HL-60/S4 (cell line): ENCODE data around the gene ASTN1.

Experiments used
- in situ Hi-C: fragments of 300-500 bp; cut with MboI; formaldehyde crosslinking; loops from 2 replicates; pipeline ENCODE4 v1.14.3; 2022; ENCODE audit warnings: low sequenced_read_pairs

The ASTN1 gene

DNA sequence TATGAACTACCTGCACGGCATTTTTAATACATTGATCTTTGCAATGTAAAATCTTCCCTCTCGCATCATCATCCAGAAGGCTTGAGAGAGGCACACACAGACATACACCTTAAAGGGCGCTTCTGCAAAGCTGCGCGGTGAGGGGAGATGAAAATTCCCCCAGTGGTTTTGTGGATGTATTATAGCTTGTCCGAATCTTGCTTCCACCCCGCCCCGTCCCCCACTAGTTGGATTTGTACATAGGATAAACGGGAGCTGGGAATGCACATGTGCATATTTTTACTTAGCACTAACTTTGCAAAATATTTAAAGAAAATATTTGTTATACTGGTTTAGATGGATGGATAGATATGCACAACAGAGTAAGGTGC is 542 bp upstream of the ASTN1 start:
- in situ Hi-C loops, result no loop called here

DNA sequence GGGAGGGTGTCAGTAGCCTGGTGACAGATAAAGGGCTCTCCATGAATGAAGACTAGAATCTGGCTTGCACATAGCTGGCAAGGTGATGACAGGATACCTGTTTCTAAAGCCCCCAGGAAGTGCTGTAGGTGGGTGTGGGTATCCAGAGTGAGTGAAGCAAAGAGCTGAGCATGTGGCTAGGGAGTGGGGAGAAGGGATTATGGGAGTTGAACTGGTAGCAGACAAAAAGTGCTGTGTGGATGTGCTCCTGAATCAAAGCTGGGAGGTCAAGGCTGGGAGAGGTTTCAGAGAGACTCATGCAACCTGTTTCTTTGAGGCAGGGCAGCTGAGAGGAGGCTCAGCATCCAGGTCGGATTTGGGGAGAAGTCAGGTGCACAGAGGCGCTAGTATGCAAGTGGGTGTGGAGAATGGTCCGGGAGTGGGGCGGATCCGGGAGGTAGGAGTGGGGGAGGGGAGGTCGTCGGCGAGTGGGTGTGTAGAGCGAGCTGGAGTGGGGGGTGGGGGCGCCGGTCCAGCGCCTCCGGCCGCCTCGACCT is 600 bp downstream of the ASTN1 start:
- in situ Hi-C loops, result no loop called here

DNA sequence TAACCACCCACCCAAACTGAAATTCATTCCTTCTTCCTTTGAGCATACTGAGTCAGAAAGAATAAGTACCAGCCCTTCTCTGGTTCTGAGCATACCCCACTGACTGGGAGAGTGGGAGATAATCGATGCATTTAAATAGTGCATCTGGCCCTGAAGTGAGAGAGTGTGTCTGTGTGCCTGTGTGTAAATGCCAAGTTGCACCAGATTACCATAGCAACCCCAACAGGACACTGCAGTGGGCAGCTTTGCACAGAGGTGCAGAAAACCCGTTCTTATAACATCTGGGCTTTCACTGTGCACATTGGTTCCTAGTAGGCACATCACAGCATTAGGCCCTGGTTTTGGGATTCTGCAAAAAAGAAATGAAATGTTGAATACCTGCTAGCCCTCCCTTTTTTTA is 2.3 kb downstream of the ASTN1 start:
- in situ Hi-C loops, result no loop called here

DNA sequence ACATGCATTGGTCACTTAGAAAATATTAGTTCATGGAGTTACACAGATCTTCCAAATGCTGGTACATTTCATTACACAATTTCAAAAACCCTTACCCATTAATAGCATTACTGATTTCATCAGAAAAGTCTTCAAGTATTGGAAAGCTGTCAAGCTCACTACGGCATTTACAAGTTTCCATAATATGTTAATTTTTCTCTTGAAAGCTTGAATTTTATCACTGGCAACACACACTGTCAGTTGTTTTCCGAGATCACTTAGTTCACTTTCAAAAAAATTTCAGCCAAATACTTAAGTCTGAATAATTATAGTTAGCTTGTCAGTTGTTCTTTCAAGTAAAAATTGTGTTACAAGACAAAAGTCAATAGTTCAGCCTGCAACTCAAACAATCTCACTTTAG is 18.0 kb downstream of the ASTN1 start:
- in situ Hi-C loops, result no loop called here

DNA sequence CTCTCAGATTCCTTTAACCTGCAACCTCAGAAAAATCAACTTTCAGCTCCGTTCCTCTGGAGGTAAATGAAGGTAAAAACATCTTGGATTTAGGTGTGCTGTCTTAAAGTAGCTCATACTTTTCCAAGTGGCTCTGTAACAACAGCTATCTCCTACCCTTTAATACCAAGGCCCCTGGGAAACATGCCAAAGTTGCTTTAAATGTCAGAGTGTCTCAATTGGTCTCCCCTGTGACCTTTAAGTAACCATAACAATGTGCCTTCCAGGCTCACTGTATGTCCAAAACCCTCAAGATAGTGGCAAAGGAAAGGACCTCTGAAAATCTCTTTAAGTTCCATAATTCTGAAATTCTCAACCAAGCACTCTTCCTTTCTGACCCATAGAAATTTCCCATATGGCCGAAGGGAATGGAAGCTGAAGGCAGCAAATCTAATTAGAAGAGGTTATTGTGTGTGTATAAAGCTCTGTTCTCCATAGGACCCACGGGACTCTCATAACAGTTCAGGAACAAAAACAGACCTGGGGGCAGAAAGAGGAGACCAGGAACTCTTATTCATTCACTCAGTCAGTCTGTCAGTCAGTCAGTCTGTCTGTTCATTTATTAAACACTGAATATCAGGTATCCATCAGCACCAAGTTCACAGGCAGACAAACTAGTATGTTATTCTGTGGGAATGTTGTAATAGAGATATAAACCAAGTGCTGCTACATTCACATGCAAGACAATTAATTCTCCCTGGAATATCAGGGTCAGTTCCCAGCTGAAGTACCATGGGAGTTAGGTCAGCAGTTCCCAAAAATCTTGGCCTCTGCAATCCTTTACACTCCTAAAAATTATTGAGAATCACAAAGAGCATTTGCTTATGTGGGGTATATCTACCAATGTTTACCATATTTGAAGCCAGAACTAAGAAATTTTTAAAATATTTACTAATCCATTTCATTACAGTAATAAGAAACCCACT is 19.1 kb downstream of the ASTN1 start:
- in situ Hi-C loops, result no loop called here

DNA sequence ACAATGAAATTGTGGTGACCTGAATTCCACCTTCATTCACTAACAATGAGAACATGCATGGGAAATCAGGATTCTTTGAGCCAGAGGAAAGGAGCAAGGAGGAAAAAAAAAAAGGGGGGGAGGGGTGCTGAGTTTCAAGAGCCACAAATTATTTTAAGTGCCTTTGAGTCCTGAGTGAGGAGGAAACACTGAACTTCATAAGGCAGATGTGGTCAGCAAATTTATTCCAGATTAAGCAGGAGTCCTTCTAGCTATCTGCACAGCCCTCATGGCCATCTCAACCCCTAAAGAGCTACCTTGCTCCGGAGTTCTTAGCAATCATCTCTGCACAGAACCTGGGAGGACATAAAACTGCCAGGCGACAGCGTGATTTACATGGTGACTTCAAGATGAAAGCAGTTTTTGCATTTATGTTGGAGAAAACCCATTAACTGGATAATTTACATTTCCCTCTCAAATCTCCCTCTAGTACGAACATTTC is 21.7 kb downstream of the ASTN1 start:
- in situ Hi-C loops, result no loop called here

DNA sequence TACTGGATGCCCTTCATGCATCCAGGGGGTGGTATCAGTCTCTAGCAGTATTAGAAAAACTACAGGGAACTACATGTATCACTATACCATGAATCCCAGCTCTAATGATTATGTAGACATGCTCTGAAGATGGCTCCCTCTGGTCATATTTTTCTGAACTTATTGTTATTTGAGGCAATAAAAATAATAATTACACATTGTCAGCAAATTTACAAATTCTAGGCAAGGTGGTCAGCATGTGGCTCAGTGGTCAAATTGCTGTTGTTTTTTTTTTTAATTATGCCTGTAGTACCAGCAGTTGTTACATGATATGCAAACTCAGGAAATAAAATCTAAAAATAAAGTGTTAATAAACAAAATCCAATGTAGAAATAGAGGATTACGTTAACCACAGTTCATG is 22.5 kb downstream of the ASTN1 start:
- in situ Hi-C loops, result no loop called here

DNA sequence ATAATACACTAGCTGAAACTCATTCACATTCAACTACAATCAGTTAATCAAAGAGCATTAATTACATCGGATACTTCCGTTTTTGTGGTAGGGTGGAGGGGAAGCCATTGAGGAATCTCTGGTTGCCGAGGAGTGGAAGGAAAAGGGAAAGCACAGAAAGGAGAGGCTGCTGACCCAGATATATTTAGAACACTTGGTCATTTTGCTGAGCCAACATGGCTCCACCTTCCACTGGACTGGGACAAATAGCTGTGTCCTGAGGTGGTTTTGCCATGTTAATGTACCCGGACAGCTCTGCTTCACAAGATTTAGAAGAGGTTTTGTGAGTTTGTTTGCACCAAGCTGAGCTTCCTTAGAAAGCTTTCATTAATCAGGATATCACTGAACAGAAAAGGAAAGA is 26.2 kb downstream of the ASTN1 start:
- in situ Hi-C loops, result no loop called here

DNA sequence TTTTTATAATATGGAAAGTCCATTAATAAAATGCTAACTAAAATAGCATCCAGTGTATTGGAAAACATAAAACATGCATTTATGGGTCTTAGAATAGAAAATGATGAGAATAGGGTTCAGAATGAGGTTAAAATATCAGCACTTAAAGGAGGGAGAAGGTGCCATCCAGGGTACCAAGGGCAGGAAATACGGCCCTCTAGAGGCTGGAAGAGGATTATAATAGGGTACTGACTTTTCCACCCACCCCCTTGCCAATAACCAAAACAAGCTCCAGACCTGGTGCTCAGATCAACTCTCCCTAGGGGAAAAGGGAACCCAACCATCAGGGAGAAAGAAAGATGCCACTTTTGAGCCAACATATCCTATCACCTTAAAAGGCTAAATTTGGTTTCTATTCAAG is 26.7 kb downstream of the ASTN1 start:
- in situ Hi-C loops, result no loop called here

DNA sequence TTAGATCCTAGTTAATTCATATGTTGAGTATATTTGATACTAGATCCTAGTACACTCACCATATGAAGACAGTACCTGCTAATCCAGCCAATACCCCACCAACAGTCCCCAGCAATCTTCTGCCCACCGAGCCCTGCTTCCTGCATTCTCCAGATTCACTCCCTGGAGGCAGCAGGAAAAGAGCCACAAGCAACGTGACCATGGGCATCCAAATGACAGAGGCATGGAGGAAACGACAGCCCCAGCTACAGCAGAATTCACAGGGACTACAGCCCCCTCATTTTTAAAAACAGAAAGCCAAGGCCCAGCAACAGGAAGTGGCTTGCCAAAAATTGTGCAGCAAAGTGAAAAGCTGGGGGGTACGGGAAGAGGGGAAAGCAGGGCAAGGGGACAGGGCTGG is 29.3 kb downstream of the ASTN1 start:
- in situ Hi-C loops, result no loop called here

DNA sequence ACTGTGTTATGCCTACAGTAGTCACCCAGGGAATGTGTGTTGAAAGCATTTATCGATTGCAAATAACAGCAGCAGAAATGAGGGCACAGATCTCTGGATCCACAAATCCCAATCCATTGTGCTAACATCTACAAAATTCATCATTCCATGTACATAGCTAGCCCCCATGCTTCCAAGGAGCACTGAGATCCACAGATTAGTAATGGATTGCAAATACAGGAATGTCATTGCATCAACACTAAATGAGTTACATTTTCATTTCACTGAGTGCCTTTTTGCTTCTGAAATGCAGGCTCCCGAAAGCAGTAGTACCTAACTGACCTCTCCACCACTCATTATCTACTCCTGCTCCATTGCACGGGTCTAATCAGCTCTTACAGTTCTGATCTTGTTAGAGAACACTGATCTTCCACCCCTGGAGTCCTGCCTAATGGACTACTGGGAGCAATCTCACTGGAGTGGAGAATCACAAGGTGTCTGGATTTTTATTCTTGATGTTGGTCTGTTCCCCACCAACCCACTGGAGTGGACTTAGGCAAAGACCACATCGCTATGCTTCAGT is 30.5 kb downstream of the ASTN1 start:
- in situ Hi-C loops, result no loop called here

DNA sequence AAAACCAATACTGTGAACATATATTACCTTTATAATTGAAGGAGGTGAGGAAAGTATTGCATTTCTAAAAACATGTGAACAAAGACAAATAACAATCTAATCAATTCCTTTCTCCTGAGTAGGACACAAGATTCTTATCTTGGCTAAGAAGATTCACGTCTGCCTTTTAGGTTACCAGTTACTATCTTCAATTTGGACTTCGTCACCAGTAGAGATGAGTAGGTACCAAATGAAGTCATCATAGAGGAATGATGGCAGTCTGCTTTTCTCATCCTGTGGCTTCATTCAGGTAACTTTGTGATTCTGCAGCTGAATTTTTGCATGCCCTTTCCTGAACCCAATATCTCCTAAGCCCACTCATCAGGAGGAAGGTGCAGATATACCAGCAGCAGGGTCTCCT is 32.4 kb downstream of the ASTN1 start:
- in situ Hi-C loops, result no loop called here

DNA sequence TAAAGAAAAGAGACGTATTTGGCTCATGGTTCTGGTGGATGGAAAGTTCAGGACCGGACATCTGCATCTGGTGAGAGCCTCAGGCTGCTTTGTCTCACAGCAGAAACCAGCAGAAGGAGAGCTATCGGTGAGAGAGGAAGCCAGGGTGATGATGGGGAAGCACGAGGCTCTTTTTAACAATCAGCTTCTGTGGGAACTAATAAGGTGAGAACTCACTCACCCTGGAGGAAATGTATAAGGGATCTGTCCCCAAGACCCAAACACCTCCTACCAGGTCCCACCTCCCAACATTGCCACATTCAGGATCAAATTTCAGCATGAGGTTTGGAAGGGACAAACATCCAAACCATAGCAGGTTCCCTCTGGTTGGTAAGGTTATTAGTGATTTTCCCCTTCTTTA is 32.8 kb downstream of the ASTN1 start:
- in situ Hi-C loops, result no loop called here

DNA sequence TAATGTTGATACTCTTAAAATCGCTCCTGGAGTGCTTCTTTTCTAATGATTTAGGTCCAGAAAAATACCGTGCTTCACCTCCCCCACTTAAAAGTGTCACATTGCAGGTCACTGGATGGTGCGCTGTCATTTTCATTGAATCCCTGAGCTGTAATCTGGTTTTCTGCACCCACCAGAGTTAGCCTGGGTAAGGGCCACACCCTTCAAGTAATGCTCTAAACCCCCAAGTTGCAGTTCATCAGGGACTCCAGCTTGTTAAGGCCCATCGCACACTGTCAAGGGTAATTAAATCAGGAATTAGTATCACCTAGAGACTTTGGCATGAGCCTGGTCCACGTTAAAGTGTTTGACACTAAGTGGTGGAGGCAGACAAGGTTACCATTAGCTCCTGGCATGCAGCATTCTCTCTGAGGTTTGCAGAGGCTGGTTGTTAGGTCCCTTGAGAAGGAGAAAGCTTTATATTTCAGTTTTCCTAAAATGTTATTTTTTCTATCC is 34.0 kb downstream of the ASTN1 start:
- in situ Hi-C loops, result no loop called here

DNA sequence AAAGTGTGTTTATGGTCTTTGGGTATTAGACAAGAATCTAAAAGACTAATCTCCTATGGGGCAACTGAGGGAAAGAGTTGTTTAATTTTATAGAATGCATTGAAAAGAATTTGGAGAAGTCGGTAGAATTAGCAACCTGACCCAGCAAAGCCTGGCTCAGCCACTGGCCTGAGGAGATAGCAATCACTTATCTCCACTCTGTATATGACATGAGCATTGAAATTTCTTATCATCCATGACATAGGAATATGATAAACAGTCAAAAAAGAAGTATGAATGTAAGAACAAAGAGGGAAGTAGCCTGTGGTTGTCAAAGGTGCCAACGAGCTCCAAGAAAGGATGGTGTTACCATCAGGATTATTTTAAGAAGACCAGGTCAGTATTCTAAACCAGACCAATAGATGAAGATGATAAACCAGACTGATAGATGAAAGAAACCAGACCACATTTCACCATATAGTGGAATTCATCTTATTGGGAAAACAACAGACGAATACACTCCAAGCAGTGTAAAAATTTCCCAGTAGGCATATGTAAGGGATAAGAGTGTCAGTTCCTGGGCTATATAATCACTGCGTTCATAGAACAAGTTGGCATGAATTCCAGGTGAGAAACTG is 35.7 kb downstream of the ASTN1 start:
- in situ Hi-C loops, result no loop called here

DNA sequence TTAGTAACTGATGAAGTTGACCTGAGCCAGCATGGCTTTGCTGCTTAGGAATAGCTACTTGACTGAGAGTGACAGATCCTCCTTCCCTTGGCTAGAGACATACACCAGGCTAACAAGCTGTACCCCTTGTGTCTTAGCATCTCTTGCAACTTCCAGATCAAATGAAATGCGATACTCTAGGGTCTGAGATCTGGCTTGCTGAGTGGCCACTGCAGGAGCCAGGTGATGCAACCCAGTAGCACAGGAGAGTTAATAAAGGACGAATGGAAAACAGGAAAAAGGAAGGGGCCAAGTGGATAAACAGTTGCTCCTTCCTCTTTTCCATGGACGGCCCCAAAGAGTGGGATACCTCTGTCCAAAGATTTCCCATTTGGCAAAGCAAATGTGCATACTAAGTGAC is 38.2 kb downstream of the ASTN1 start:
- in situ Hi-C loops, result no loop called here

DNA sequence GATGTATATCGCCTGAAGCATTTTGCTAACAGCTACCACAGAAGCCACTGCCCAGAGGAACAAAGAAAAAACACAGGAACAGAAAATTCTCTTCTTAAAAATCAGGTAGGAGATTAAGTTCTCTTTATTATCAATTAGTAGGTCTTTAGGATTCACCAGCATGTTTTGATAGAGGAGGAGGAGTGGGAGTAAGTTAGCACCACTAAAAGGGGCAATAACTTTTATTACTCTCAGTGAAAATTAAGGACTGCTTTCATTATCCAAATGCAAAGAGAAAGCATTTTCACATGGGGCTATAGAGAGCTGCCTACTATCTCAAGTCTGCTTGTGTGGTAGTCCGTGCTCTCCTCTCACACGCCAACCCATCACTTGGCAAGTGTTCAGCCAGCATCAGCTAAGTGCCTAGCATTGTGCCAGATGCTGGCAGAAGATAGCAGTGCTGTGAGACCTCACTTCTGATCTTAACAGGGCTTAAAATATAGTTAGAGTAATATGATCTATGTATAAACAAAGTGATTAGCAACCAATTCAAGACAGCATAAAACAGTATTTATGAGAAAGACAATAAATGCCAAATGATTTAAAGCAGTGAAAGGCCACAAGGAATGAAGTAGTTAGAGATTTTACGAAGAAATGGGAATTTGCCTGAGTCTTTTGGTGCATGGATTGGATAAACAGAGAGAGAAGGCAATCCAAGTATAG is 39.8 kb downstream of the ASTN1 start:
- in situ Hi-C loops, result no loop called here

DNA sequence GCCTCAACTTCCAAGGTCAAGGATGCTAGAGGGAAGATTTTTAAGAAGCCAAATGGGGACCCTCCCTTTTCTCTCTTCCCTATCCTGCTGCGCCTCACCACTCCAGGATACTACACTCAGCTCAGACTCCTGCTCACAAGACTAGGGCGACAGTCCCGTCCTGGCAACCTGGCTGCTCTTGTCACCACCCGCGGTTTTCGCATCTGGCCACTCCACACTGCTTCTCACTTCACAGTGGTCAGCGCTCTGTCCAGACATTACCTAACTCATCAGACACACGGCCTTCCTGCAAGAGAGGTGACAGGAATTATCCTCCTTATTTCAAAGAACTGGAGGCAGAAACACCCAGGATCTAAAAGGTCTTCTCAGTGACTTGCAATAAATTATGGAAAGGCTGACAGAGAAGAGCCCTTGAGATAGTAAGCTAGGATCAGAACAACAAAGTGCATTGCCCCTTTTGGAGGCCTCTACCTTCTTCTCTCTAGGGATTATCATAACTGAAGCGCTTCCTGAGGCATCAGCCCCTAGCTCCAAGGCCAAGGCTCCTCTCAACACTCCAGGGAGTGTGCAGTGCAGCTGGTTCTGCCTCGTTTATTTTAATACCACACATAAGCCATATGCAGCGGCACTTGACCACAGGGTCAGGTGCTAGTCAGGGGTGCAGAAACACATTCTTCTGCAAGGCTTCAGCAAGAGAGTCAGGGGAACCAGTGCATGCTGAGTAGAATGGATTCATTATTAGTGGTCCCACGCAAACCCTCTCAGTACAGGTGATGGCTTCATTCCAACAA is 41.9 kb downstream of the ASTN1 start:
- in situ Hi-C loops, result no loop called here

DNA sequence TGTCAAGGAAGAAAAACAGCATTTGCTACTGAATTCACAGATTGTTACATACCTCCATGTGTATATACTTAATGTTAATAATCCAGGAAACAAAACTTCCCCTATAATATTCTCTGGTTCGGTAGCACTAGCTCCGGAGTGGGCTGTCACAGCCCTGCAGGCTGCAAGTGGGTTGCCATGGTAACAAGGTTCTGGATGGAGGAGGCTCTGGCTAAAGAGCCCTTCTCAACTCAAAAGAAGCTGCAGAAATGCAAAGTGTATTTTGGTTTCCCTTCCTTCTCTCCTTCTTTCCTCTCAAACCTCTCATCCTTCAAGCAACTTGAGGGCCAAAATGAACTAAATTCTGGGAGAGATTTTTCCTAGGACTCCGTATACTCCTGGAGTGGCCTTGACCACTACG is 45.2 kb downstream of the ASTN1 start:
- in situ Hi-C loops, result no loop called here

DNA sequence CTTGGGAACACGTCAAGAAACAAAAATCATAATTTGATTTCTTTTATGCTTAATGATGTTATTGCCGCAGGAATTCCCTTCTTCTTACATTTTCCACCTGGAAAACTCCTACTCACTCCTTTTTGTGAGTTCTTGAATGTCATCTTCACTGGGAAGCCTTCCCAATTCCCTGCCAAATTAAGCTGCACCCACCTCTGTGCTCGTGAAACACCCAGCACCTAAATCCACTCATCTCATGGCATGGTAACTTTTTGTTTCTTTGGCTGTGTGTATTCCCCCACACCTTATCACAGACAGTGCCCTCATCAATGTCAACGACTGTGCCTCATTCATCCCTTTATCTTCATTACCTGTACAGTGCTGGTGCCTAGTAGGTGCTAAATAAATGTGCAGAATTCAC is 45.6 kb downstream of the ASTN1 start:
- in situ Hi-C loops, result no loop called here
